DOHH2 (cell line): ENCODE results near the gene NUP50.

ENCODE experiments used
- H3F3A ChIP-seq: fragments of 200-600 bp; sonication (generic), shearing (Covaris generic); 2 replicates; pipeline ENCODE4 v1.6.0; 2016; ENCODE audit warnings: antibody characterized with exemption, mild to moderate bottlenecking; ENCODE audit not compliant: control insufficient read depth, insufficient read depth
- H3K27ac ChIP-seq: fragments of 200-600 bp; sonication (generic); 2 replicates; pipeline ENCODE4 v1.5.1; 2014; ENCODE audit warnings: low read depth, mild to moderate bottlenecking, low read length, moderate library complexity
- H3K27me3 ChIP-seq: fragments of 200-600 bp; sonication (generic); 2 replicates; pipeline ENCODE4 v1.6.1; 2014; ENCODE audit warnings: mild to moderate bottlenecking, low read length, mixed read lengths; ENCODE audit not compliant: control insufficient read depth
- H3K36me3 ChIP-seq: fragments of 200-600 bp; sonication (generic); 2 replicates; pipeline ENCODE4 v1.6.1; 2014; ENCODE audit warnings: mild to moderate bottlenecking, low read length, moderate library complexity, mixed read lengths; ENCODE audit not compliant: control insufficient read depth
- H3K4me1 ChIP-seq: fragments of 200-600 bp; sonication (generic); 2 replicates; pipeline ENCODE4 v1.6.1; 2014; ENCODE audit warnings: mild to moderate bottlenecking, low read length, mixed read lengths; ENCODE audit not compliant: control insufficient read depth
- H3K4me2 ChIP-seq: fragments of 200-600 bp; sonication (generic); 2 replicates; pipeline ENCODE4 v1.6.0; 2014; ENCODE audit warnings: mild to moderate bottlenecking, low read length, moderate library complexity
- H3K4me3 ChIP-seq: fragments of 200-600 bp; sonication (generic); 2 replicates; pipeline ENCODE4 v1.5.1; 2014; ENCODE audit warnings: mild to moderate bottlenecking, low read length, mixed read lengths
- H3K79me2 ChIP-seq: fragments of 200-600 bp; sonication (generic); 2 replicates; pipeline ENCODE4 v1.6.1; 2014; ENCODE audit warnings: mild to moderate bottlenecking, low read length, mixed read lengths; ENCODE audit not compliant: control insufficient read depth
- H3K9me2 ChIP-seq: fragments of 200-600 bp; sonication (generic); replicated peaks from 2 replicates; pipeline ENCODE4 v1.6.1; 2014; ENCODE audit warnings: mild to moderate bottlenecking, low read length, mixed read lengths; ENCODE audit not compliant: control insufficient read depth
- H3K9me3 ChIP-seq: fragments of 200-600 bp; sonication (generic); 2 replicates; pipeline ENCODE4 v1.6.1; 2014; ENCODE audit warnings: antibody characterized with exemption, low read length, mixed read lengths; ENCODE audit not compliant: control insufficient read depth, insufficient read depth
- H4K20me1 ChIP-seq: fragments of 200-600 bp; sonication (generic); 2 replicates; pipeline ENCODE4 v1.6.0; 2014; ENCODE audit warnings: low read depth, mild to moderate bottlenecking, antibody characterized with exemption, low read length, moderate library complexity; ENCODE audit not compliant: control insufficient read depth, insufficient read depth
- EZH2phosphoT487 ChIP-seq: fragments of 200-600 bp; sonication (generic); IDR thresholded peaks from 2 replicates; pipeline ENCODE4 v1.6.1; 2017; ENCODE audit warnings: borderline replicate concordance, mild to moderate bottlenecking, antibody characterized with exemption, low read length, moderate library complexity, mixed read lengths
- TF ChIP-seq, protein P1 (sequence below): fragments of 200-600 bp; sonication (generic); IDR thresholded peaks from one replicate; pipeline ENCODE4 v1.5.1; 2014; ENCODE audit warnings: antibody characterized with exemption, mild to moderate bottlenecking, low read depth, low read length; ENCODE audit not compliant: poor library complexity, severe bottlenecking

Gene NUP50

GRCh38 chr22:45129703-45130524 is 33.8 kb upstream of the NUP50 start:
- no peaks in the 10 kb centered on the region for H3K9me2 ChIP-seq
- TF ChIP-seq EZH2phosphoT487 = no peak
- TF ChIP-seq, protein P1, sequence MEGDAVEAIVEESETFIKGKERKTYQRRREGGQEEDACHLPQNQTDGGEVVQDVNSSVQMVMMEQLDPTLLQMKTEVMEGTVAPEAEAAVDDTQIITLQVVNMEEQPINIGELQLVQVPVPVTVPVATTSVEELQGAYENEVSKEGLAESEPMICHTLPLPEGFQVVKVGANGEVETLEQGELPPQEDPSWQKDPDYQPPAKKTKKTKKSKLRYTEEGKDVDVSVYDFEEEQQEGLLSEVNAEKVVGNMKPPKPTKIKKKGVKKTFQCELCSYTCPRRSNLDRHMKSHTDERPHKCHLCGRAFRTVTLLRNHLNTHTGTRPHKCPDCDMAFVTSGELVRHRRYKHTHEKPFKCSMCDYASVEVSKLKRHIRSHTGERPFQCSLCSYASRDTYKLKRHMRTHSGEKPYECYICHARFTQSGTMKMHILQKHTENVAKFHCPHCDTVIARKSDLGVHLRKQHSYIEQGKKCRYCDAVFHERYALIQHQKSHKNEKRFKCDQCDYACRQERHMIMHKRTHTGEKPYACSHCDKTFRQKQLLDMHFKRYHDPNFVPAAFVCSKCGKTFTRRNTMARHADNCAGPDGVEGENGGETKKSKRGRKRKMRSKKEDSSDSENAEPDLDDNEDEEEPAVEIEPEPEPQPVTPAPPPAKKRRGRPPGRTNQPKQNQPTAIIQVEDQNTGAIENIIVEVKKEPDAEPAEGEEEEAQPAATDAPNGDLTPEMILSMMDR = no peak

DNA sequence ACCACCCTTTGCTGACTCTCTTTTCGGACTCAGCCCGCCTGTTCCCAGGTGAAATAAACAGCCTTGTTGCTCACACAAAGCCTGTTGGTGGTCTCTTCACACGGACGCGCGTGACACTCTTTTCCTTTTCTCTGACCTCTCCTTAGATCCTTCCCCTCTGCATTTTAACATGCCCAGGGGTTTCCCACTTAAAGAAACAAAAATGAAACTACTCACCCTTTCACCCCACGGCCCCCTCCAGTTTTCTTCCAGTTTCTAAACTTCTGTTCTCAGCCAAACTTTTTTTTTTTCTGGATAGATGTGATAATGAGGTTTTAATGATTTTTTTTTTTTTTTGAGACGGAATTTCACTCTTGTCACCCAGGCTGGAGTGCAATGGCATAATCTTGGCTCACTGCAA is 32.8 kb upstream of the NUP50 start:
- no peaks in the 10 kb centered on the region for H3K79me2 ChIP-seq
- peaks cover 17% of the 10 kb centered on the region for H3K36me3 ChIP-seq
- H3K9me2 ChIP-seq = no peaks in the 10 kb centered on the region
- no peaks in the 10 kb centered on the region for H4K20me1 ChIP-seq
- H3F3A ChIP-seq = no peaks in the 10 kb centered on the region
- no peaks in the 10 kb centered on the region for H3K27me3 ChIP-seq
- no peak overlapping the region for H3K27ac ChIP-seq
- no peak overlapping the region for H3K4me3 ChIP-seq
- H3K4me1 ChIP-seq = no peaks in the 10 kb centered on the region
- TF ChIP-seq, protein P1 = no peak
- no peak for TF ChIP-seq EZH2phosphoT487
- no peaks in the 10 kb centered on the region for H3K9me3 ChIP-seq
- no peak overlapping the region for H3K4me2 ChIP-seq

More at GRCh38 chr22:45129703-45130524, 33.8 kb upstream of the NUP50 start:
- Histone ChIP-seq H3K79me2 (no peaks in the 10 kb centered on the region), H3K9me3 (no peaks in the 10 kb centered on the region), H3K36me3 (peaks cover 12% of the 10 kb centered on the region), H4K20me1 (no peaks in the 10 kb centered on the region), H3K27me3 (no peaks in the 10 kb centered on the region), H3K4me1 (no peaks in the 10 kb centered on the region), H3F3A (no peaks in the 10 kb centered on the region), H3K4me3 (no peak overlapping the region), H3K4me2 (no peak overlapping the region), H3K27ac (no peak overlapping the region)

- Histone ChIP-seq H3K27me3 (no peaks in the 10 kb centered on the region), H3K4me2 (no peak overlapping the region), H3F3A (no peaks in the 10 kb centered on the region), H3K36me3 (peaks cover 18% of the 10 kb centered on the region), H3K79me2 (no peaks in the 10 kb centered on the region), H3K27ac (no peak overlapping the region), H4K20me1 (no peaks in the 10 kb centered on the region), H3K4me1 (no peaks in the 10 kb centered on the region), H3K9me3 (no peaks in the 10 kb centered on the region), H3K9me2 (no peaks in the 10 kb centered on the region), H3K4me3 (no peak overlapping the region)
- TF ChIP-seq, protein P1 = no peak
- no peak for TF ChIP-seq EZH2phosphoT487
Observed at GRCh38 chr22:45131749-45132148, 32.0 kb upstream of the NUP50 start.
